ENCODE results near the gene SH3PXD2A. TPM values are rescaled to one million over a fixed set of nuclear protein-coding genes. Genes with fewer than 3 reads are reported as not detected.

SH3PXD2A gene
- total RNA-seq, 1 donor from 2014 or later = 36.8 TPM

- H3K4me3 Mint-ChIP-seq = no peak overlapping the region
- peaks cover 9% of the 10 kb centered on the region for H3K27me3 Mint-ChIP-seq (ENCODE audit: low read depth)
- DNase-seq (ENCODE audit: low spot score in 2 of 2, unreplicated experiment in 2 of 2) = no peak
- no peaks in the 10 kb centered on the region for H3K9me3 Mint-ChIP-seq
- no peaks in the 10 kb centered on the region for H3K36me3 Mint-ChIP-seq
- TF ChIP-seq, protein P1, sequence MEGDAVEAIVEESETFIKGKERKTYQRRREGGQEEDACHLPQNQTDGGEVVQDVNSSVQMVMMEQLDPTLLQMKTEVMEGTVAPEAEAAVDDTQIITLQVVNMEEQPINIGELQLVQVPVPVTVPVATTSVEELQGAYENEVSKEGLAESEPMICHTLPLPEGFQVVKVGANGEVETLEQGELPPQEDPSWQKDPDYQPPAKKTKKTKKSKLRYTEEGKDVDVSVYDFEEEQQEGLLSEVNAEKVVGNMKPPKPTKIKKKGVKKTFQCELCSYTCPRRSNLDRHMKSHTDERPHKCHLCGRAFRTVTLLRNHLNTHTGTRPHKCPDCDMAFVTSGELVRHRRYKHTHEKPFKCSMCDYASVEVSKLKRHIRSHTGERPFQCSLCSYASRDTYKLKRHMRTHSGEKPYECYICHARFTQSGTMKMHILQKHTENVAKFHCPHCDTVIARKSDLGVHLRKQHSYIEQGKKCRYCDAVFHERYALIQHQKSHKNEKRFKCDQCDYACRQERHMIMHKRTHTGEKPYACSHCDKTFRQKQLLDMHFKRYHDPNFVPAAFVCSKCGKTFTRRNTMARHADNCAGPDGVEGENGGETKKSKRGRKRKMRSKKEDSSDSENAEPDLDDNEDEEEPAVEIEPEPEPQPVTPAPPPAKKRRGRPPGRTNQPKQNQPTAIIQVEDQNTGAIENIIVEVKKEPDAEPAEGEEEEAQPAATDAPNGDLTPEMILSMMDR (IDR thresholded peaks at IDR 0.05; ENCODE audit: unreplicated experiment) = no peak
- peaks cover 46% of the 10 kb centered on the region for H3K4me1 Mint-ChIP-seq
- no peak overlapping the region for H3K27ac Mint-ChIP-seq
These were observed 31.1 kb downstream of the SH3PXD2A start for GRCh38 chr10:103824281-103824680.

- H3K4me3 Mint-ChIP-seq = no peak overlapping the region
- peaks cover 45% of the 10 kb centered on the region for H3K4me1 Mint-ChIP-seq
- peaks cover 9% of the 10 kb centered on the region for H3K27me3 Mint-ChIP-seq (ENCODE audit: low read depth)
- no peak overlapping the region for H3K27ac Mint-ChIP-seq
- no peak for DNase-seq (ENCODE audit: low spot score in 2 of 2, unreplicated experiment in 2 of 2)
- H3K36me3 Mint-ChIP-seq = no peaks in the 10 kb centered on the region
- no peaks in the 10 kb centered on the region for H3K9me3 Mint-ChIP-seq
- TF ChIP-seq, protein P1 (IDR thresholded peaks at IDR 0.05; ENCODE audit: unreplicated experiment) = no peak
These were observed 31.6 kb downstream of the SH3PXD2A start for GRCh38 chr10:103823706-103824272.

DNA sequence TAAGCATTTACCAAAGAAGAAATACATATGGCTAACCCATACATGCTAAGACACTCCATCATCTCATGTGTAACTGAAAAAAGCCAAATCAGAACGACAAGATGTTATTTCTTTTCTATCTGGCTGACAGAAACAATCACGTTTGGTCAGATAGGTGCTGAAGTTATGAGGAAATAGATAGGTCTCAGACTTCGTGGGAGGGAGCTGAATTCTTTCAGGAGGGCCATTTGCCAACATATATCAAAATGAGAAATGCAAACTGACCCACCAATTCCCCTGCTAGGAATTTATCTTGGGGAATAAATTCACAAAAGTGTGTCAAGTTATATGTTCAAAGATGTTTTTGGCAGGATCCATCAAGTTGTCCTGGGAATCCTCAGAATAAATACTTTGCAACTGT is 32.6 kb downstream of the SH3PXD2A start:
- Mint-ChIP-seq H3K27me3 (ENCODE audit: low read depth) (peaks cover 9% of the 10 kb centered on the region), H3K27ac (no peak overlapping the region), H3K4me3 (no peak overlapping the region), H3K36me3 (no peaks in the 10 kb centered on the region), H3K9me3 (no peaks in the 10 kb centered on the region), H3K4me1 (peaks cover 44% of the 10 kb centered on the region)
- no peak for DNase-seq (ENCODE audit: low spot score in 2 of 2, unreplicated experiment in 2 of 2)
- TF ChIP-seq, protein P1 (IDR thresholded peaks at IDR 0.05; ENCODE audit: unreplicated experiment) = no peak

DNA sequence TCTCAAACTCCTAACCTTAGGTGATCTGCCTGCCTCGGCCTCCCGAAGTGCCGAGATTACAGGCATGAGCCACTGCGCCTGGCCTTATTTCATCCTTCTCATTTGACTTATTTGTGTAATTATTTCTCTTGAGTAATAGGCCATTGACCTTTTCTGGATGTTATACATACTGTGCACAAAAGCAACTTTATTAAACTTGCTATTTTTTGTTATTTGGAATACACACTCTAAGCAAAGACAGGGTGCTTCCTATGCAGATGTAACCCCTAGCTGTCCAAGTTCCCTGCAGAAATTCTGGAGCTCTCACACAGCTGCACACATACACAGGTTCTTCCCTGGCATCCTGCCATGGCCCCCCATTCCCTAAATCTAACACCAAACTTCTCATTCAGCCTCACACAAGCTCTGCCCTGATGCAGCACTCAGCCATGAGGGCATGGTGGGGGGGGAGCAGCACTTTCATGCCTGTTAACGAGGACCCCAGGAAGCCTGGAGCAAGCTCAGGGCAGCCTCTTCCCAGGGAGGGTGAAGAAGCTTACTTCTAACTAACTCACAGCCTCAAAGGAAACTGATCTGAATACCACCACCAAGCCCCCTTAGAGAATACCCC is 33.2 kb downstream of the SH3PXD2A start:
- Mint-ChIP-seq H3K9me3 (no peaks in the 10 kb centered on the region), H3K27ac (no peak overlapping the region), H3K27me3 (ENCODE audit: low read depth) (peaks cover 9% of the 10 kb centered on the region), H3K4me1 (peaks cover 44% of the 10 kb centered on the region), H3K4me3 (no peak overlapping the region), H3K36me3 (no peaks in the 10 kb centered on the region)
- DNase-seq (ENCODE audit: low spot score in 2 of 2, unreplicated experiment in 2 of 2) = no peak
- TF ChIP-seq, protein P1 (IDR thresholded peaks at IDR 0.05; ENCODE audit: unreplicated experiment) = no peak

DNA sequence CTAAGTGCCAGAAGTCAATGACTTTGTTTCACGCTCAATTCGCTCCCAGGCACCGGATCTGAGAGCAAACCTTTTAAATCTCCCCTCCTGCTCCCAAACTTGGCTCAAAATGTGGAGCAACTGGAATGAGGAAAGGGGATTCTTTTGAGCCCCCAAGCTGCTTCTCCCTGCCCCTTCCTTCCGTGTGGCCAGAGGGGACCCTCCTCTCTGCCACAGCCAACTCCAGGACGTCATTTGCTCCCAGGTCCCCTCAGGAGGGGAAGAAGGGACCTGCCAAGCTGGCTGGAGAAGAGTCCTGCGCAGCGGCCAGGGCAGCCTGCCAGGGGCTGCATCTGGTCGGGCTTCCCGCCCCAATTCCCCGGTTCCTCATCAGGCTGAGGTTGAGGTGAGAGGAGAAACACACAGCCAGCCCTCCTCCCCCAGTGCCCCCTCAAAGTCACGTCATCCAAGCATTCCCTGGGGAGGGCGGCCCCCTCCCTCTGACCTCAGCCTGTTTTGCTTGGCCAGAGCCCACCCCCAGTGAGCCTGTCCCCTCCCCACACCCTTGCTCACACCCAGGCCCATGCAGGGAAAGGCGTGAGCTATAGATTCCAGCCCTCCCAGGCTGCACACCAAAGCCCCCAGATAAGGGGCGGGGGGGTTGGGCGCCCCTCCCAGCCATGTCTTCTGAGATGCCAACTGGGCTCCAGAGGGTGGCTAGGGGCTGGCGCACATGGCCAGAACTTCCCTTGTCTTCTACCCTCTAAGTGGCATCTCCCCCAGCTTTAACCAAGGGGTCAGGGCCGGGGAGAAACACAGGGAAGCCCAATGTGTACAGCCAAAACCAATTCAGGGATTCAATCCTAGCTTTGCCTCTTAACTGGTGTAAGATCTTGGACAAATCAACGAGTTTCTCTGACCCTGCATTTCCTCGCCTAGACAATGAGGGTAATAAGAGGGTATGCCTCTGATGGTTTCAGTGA is 35.0 kb downstream of the SH3PXD2A start:
- no peak for DNase-seq (ENCODE audit: low spot score in 2 of 2, unreplicated experiment in 2 of 2)
- peaks cover 5% of the 10 kb centered on the region for H3K27me3 Mint-ChIP-seq (ENCODE audit: low read depth)
- no peak overlapping the region for H3K27ac Mint-ChIP-seq
- TF ChIP-seq, protein P1 (IDR thresholded peaks at IDR 0.05; ENCODE audit: unreplicated experiment) = no peak
- H3K36me3 Mint-ChIP-seq = no peaks in the 10 kb centered on the region
- H3K4me3 Mint-ChIP-seq = no peak overlapping the region
- H3K4me1 Mint-ChIP-seq = peaks cover 44% of the 10 kb centered on the region
- H3K9me3 Mint-ChIP-seq = no peaks in the 10 kb centered on the region

Measured in mesothelial cell of epicardium (in vitro differentiated cells).